ELF-1 (cell line): Measurements from ENCODE around the gene CARD19.

Experiments used
- DNase-seq: peaks from one replicate; pipeline ENCODE4 v3.0.0-alpha.2; 2016; ENCODE audit warnings: low read depth, low spot score

The CARD19 gene

DNA sequence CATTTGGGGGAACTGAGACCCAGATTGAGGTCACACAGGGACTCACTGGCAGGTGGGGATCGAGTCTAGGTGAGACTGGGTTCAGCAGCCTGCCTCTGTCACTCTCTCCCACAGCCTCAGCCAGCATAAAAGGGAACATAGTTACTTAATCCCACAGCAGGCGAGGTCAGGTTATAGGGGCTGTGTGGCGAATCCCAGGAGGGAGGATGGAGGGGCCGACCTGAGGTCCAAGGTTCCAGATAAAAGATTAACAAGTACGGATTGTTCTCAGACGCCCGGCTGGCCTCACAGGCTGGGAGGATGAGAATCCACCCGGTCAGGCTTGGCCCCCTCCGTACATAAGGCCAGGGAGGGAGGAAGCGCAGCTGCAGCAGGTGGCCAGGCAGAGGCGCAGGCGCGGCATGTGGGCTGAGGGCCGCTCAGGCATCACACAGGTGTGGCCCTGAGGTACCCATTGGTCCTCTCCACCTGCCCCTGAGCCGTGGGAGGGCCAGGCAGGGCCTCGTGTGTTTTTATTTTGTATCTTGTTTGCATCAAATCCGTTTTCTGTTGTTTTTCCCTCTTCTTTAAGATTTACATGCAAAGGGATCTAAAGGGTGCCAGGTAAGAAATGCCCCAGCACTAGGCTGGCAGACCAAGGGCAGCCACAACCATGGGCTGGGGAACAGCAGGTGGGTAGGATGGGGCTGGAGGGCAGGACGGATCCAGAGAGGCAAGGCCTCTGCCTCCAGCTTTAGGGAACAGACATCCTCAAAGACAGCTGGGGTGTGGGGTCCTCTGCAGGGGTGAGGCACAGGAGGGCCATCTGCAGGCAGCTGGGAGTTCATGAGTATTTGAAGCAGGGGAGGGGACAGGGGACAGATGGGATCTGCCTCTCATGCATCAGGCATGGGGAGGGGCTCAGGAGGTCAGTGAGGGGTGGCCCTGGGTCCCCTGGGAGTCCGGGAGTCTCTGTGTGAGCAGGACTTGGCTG, 33.9 kb upstream of the CARD19 start:
- DNase-seq: peak; percentile 49

- DNase-seq: no peak
Observed at GRCh38 chr9:93064392-93065134, 31.5 kb upstream of the CARD19 start.

- DNase-seq: no peak
Observed at GRCh38 chr9:93065135-93065720, 30.8 kb upstream of the CARD19 start.

- DNase-seq: no peak
Observed at GRCh38 chr9:93066978-93067603, 28.9 kb upstream of the CARD19 start.

DNA sequence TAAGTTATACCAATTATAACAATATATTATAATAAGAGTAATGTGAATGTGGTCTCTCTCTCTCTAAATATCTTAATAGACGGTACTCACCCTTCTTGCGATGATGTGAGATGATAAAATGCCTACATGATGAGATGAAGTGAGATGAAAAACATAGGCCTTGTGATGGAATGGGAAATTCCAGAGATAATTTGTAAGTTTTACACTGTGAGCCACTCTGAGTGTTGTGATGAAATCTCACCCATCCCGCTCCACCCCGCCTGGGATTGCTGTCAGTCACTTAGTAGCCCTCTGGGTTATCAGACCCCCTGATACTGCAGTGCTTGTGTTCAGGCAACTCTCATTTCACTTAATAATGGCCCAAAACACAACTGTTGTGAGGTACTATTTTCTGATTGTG, 27.1 kb upstream of the CARD19 start:
- no peak for DNase-seq

DNA sequence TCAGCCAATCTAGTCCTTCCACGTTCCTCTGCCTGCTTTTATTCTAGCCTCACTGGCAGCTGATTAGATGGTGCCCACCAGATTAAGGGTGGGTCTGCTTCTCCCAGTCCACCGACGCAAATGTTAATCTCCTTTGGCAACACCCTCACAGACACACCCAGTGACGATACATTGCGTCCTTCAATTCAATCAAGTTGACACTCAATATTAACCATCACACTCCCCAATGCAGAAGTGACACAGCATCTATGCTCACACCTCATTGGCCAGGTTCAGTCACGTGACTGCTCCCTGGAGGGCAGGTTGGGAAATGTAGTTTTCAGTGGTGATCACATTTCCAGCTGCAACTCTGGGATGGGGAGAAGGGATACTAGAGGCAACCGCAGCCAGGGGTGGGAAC, 24.6 kb upstream of the CARD19 start:
- DNase-seq: peak; percentile 54

DNA sequence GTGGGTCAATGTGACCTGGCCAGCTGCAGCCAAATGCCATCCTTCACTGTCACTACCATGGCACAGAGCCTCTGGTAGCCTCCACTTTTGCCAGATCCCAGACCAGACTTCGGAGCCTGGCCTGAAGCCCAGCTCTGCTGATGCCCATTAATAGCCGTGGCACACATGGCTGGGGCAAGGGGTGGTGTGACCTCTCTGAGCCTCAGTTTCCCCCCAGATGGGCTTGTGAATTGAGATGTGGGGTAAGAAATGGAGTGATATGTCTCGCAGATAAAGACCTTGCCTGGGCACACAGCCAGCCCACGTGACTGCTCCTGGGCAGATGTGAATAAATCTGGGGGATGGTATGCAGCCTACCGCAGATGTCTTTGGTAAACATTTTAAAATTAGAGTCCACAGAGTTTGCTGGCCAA, 23.6 kb upstream of the CARD19 start:
- no peak for DNase-seq

DNA sequence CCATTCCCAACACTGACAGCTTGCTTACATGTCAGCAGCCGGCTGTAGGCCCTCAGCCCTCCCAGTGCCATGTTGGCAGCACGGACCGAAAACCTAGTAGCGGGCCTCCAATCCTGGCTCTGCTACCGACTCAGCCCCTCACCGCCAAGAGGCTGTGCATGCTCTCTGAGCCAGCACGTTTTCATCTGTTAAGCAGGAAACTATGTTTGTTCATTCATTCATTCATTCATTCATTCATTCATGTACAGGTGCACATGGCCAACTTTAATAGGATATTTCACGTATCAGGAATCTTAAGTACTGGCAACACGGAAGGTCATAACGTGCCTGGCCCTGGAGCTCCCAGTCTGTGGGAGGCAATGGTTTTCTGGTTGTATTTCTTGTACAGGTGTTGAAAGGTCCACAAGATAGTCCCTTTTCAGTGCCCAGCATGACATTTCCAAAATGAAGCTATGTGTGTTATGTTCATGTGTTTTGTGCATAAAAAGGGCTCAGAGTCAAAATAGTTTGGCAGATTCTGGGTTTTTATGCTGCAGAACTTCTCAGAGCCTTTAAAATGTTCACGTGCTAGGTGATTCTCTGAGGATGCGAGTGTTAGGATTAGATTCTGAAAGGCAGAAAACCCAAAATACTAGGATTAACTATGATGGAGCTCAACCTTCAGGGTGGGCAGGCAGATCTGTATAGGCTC, 19.8 kb upstream of the CARD19 start:
- DNase-seq: no peak

DNA sequence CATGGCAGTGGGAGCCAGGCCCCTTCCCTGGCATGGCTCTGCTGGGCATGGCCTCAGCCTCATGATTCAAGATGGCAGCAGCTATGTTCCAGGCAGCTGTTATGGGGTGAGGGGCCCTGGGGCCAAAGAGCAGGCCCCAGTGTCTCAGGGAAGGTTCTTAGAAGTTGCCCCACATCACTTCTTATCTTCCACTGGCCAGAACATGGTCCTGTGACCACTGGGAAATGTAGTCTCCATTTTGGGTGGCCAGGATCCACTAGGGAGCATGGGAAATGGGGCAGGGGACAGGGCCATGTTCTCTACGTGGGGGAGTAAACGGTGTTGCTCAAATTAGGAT, 19.3 kb upstream of the CARD19 start:
- DNase-seq: no peak

- no peak for DNase-seq
Observed at GRCh38 chr9:93077367-93077766, 18.6 kb upstream of the CARD19 start.

DNA sequence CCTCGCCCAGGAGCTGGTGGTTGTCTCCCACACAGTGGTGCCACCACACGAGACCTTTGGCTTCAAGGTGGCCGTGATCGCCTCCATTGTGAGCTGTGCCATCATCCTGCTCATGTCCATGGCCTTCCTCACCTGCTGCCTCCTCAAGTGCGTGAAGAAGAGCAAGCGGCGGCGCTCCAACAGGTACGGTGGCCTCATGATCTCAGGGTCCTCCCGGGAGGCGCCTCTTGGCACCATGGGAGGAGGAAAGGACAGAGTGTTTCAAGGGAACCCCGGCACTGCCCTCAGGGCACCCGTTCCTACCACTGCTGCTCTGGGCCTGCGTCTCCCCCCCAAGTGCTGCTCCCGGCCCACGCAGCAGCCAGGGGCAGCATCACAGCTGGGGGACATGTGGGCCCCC, 18.2 kb upstream of the CARD19 start:
- no peak for DNase-seq

DNA sequence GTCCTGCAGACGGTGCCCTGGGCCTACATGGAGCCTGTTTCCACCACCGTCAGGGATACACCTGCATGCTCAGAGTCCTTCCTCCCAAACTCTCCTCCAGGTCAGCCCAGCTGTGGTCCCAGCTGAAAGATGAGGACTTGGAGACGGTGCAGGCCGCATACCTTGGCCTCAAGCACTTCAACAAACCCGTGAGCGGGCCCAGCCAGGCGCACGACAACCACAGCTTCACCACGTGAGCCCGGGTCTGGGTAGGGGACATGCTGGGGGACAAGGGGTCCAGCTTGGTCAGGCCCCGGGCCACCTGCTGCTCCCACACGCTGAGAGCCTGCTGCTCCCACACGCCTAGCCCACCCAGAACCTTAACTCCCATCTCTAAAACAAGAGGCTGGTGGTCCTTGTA, 16.6 kb upstream of the CARD19 start:
- no peak for DNase-seq

- no peak for DNase-seq
Observed at GRCh38 chr9:93080406-93080805, 15.6 kb upstream of the CARD19 start.

- DNase-seq: no peak
Observed at GRCh38 chr9:93081081-93081529, 14.9 kb upstream of the CARD19 start.

GRCh38 chr9:93081931-93082330, 14.1 kb upstream of the CARD19 start:
- DNase-seq: no peak

GRCh38 chr9:93082841-93083411, 13.1 kb upstream of the CARD19 start:
- no peak for DNase-seq

GRCh38 chr9:93083592-93084470, 12.2 kb upstream of the CARD19 start:
- no peak for DNase-seq

DNA sequence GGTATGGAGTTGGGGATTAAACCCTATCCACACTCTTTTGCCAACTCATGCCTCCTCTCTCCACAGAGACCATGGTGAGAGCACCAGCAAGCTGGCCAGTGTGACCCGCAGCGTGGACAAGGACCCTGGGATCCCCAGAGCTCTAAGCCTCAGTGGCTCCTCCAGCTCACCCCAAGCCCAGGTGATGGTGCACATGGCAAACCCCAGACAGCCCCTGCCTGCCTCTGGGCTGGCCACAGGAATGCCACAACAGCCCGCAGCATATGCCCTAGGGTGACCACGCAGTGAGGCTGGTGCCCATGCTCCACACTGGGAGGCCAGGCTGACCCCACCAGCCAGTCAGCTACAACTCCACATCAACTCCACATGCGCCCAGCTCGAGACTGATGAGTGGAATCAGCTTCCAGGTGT, 11.5 kb upstream of the CARD19 start:
- DNase-seq: no peak

DNA sequence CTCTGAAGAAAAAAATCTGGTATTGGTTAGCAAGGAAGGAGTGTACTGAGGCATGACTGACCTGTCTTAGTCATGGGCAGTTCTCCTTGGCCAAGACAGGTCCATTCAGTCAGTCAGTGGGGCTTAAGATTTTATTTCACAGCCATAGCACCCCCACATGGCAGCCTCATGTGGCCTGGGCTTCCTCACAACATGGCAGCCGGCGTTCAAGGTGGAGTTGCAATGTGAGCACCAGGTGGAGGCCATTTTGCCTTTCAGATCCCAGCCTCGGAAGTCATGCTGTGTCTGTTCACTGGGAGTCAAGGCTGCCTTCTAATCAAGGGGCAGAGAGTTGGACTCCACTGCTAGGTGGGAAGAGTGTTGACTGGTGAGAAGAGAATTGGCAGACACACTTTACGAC, 10.3 kb upstream of the CARD19 start:
- DNase-seq: no peak
